Daoy (cell line): ENCODE results near the gene CNTNAP2. TPM values are rescaled to one million over a fixed set of nuclear protein-coding genes. Genes with fewer than 3 reads are reported as not detected.
A peak's percentile ranks its signal among the peaks of the same experiment; 100 is the strongest.

Source experiments
- DNase-seq: peaks from one replicate; pipeline ENCODE4 v3.0.0-alpha.2; 2015; ENCODE audit warnings: low read depth
- total RNA-seq: library from RNA; depleted of rRNA; stranded (reverse); fragments of >200 nt; shearing (Covaris generic); gene quantifications from 2 replicates; pipeline ENCODE4 v1.2.3, GENCODE V29; 2014

Gene CNTNAP2
- total RNA-seq, 1 experiment from 2014 or later: 6.4 TPM

DNA sequence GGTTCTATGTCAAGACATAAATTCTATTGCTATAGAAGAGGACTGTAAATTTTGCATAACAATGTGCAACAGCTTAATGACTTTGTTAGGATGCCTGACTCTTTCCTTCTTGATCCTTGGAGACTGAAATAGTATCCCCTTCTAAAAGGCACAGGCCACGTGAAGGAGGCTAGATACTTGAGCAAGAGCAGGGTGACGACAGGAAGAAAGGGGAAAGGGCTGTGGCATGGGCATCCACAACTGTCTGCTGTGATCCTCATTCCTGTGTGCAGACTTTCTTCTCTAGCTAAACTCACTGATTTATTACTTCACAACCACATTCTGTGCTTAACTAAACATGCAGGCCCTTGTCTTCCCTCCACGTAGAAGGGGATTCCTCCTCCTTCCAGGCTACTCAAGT is 1362.2 kb downstream of the CNTNAP2 start:
- no peak for DNase-seq

DNA sequence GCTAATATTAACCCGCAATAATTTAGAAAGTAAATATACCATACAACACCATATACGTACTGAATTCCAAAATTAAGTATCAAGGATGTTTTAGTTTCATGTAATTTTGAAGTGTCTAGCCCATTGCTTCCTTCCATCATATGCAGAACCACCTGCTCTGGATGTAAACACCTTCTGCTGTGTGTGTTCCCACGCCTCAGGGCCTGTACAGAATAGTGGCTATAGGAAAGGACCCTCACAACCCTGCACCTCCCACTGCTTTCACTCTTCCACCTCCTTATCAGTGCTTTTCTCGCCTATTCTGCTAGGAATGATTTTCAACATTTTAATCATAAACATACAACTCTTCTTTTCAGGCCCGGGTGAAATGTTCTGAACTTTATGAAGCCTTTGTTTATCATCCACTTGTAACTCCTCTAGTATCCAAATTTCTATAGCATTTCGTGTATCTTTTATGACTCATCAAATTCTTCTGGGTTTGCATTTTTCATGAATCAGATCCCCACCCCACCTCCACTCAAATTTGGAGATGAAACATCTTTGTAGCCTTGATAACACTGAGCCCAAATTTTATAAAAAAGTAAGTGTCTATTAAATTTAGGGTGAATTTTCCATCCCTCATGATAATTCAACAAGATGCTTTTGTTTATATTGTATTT is 1367.2 kb downstream of the CNTNAP2 start:
- no peak for DNase-seq

DNA sequence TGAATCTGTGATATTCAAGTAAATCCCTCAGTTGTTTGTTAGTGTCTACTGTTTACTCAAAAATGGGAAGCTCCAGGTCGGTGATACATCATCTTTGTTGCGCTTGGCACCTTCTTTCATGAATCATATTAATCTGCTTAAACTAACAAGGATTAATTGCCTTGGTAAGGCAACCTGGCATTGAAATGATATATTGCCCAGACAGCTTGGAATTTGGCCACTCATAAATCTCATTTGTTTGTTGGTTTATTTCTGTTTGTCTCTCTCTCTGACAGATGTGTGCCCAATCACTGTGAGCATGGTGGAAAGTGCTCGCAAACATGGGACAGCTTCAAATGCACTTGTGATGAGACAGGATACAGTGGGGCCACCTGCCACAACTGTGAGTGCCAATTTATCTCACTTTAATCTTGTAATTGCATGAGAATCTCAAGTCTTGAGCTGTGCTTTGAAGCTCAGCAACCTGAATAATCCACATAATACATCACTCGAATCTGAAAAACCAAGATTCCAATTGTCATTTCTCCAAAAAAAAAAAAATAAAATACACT is 1369.1 kb downstream of the CNTNAP2 start:
- DNase-seq: no peak

DNA sequence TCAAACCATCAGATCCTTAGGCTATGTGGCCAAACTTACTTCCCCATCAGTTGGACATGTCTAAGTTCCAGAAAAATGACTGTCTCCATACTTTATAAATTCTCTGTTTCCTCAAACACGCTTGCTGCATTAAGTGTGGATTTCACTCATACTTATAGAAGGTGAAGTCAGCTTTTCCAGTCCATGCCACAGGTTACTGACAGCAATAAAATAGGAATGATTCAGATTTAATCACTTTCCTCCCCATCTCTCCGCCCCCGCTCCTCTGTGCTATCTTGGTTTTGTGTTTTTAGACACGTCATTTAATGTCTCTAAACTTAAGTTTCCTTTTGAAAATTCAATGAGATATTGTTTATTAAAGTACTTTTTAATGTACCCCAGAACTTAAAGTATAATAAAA is 1376.0 kb downstream of the CNTNAP2 start:
- DNase-seq: no peak

DNA sequence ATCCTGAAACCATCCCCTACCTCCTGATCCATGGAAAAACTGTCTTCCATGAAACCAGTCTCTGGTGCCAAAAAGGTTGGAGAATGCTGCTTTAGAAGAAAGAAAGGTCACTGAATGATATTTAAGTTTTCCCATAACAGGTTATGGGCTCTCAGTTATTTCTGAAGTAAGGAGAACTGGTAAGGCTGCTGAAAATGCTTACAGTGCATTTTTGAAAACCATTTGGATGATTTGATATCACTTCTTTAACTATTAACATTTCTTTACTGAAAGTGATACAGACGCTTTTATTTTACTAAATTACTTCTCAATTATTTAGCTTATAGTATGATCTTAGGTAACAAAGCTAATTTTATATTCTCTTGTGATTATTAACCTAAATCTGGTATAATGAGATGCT is 1379.6 kb downstream of the CNTNAP2 start:
- no peak for DNase-seq

DNA sequence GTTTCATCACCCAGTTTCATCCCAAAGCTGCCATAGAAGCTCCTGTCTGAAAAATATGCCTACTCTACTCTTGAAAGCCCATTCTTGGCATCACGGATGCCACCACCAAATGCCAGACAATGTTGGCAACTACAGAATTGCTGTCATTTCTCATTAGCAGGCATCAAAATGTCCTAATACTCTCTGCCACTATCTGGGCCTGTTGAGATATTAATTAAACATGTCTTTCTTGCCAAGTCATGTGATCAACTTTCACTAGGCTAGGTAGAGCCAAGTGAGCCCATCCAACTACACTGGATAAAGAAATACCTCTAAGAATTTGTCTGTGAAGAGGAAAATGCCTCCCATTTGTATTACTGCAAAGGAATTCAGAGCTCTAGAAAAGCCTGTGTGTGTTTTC is 1380.6 kb downstream of the CNTNAP2 start:
- no peak for DNase-seq

GRCh38 chr7:147498081-147498480 is 1381.5 kb downstream of the CNTNAP2 start:
- DNase-seq: no peak

- DNase-seq: no peak
Observed at GRCh38 chr7:147509035-147509501, 1392.5 kb downstream of the CNTNAP2 start.

DNA sequence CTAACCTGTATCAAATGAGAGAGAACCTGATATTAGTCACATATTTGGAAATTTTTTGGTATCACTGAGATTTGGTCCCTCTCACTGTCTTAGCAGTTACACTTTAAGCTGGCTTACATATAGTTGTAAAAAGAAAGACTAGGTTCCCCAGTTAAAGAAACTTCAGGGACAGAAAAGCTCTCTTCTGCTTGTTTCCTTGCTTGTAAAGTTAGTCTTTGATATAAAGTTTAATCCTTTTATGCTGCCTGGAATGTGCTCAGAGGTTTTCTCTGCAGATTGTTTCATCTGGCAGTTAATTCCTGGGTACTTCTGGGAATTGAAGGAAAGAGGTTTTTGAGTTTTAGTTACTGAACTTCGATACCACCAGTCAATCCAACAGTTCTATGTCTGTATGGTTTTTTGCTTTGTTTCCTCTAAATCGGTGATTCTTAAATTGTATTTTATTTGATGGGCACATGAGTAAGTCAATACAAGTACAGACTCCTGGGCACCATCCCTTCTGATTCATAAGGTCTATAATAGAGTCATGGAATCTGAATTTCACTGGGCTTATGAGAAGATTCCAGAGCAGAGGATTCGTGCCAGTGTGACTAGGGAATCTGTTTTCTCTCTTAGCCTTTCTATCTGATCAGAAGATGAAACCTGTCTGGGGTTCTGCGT is 1393.1 kb downstream of the CNTNAP2 start:
- DNase-seq: no peak

DNA sequence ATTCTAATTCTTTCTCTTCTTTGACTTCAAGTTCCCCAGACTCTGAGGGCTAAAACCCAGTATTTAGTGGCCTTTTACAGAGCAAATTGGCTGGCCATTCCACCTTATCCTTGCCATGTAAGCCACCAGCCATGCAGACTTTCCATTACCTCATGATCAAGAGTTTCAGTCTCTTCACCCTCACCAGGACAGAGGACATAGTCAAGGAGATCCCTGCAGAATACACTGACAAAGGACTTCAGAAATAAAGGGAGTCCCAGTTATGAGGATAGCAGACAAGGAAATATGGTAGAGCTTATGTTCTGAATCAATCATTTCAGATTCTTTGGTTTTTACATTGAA is 1393.6 kb downstream of the CNTNAP2 start:
- DNase-seq: no peak

DNA sequence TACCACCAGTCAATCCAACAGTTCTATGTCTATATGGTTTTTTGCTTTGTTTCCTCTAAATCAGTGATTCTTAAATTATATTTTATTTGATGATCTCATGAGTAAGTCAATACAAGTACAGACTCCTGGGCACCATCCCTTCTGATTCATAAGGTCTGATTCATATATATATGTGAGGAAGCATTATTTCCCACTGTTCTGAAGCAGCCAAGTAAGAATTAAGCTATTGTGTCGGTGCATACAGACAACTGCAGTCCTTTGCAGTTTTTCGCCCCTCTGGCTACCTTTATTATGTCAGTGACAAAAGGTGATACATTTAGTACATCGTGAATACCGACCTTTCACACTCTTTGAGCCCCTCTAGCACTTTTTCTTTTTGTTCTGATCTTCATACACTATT is 1394.3 kb downstream of the CNTNAP2 start:
- no peak for DNase-seq

DNA sequence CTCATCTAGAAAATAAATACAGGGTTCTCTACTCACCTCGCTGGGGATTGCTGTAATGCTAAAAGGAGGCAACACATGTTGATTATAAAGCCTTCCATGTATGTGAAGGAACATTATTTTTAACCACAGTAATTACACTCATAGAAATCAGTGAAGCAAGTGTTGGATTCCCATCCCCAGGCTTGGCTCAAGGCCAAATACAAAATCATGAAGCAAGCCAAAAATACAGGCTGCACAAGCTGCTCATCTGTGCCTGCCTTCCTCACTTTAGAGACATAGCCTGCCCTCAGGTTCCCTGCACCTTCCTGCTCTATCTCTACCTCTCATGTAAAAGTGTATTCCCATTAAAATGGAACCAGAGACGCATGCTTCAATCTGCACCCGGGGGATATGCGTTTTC is 1396.8 kb downstream of the CNTNAP2 start:
- no peak for DNase-seq

DNA sequence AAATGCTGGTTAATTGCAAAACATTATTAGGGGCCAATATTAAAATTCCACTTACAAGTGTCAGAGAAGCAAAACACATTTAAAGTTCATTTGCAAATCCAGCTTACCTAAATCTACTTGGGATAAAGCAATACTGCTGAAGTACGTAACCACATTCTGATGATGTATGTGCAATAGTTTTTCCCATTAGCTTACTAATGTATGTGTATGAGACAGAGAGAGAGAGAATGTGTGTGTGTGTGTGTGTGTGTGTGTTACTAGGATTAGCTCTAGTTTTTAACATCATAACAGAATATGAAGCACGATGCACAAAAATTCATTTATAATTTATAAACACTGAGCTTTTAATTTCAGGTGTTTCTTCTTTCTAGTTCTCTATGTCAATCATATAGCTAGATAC is 1399.8 kb downstream of the CNTNAP2 start:
- no peak for DNase-seq

GRCh38 chr7:147519062-147519461 is 1402.5 kb downstream of the CNTNAP2 start:
- DNase-seq: no peak

- DNase-seq: no peak
Observed at GRCh38 chr7:147523056-147523455, 1406.5 kb downstream of the CNTNAP2 start.

- no peak for DNase-seq
Observed at GRCh38 chr7:147524726-147525250, 1408.2 kb downstream of the CNTNAP2 start.

GRCh38 chr7:147525325-147525724 is 1408.7 kb downstream of the CNTNAP2 start:
- no peak for DNase-seq

- DNase-seq: no peak
Observed at GRCh38 chr7:147535701-147536111, 1419.1 kb downstream of the CNTNAP2 start.

GRCh38 chr7:147539685-147540084 is 1423.1 kb downstream of the CNTNAP2 start:
- no peak for DNase-seq

GRCh38 chr7:147540743-147541142 is 1424.1 kb downstream of the CNTNAP2 start:
- no peak for DNase-seq

DNA sequence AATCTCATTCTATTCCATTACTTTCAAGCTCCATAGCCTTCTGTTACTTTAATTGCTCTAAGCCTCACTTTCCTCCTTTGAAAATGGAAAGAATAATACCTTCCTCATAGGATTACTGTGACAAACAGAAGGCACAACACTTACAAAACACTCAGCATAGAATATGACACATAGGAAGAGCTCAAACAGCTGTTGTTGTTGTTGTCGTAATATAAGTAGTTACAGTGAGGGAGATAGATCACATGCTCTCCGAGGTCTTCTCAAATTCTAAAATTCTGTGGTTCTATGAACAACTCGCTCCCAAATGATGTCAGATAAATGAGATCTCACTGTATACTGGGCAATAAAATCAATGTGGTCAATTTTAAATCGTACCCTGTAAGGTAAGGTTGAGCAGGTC is 1424.7 kb downstream of the CNTNAP2 start:
- no peak for DNase-seq

DNA sequence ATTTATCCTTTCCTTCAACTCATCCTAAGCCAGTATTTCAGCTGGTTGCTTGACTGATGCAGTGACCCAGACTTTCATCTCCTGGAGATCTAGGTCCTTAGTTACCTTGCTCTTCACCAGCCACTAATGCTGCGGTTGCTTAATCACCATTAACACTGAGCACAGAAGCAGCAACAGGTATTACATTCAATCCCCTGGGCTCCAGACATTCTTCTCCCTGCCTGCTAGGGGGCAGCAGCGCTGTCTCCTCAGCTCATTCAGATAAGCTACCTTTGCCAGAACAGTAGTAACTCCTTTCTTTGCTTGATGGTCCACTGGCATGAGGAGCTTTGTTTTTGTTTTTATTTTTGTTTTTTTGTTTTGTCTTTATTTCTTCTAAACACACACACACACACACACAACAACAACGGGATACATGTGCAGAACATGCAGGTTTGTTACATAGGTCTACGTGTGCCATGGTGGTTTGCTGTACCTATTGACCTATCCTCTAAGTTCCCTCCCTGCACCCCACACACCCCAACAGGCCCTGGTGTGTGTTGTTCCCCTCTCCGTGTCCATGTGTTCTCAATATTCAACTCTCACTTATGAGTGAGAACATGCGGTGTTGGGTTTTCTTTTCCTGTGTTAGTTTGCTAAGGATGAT is 1430.8 kb downstream of the CNTNAP2 start:
- peak; percentile 7 for DNase-seq

- no peak for DNase-seq
Observed at GRCh38 chr7:147556317-147556716, 1439.7 kb downstream of the CNTNAP2 start.
